Renal pelvis (tissue), 4 donors: ENCODE data around the gene DYNC2H1. TPM values are rescaled to one million over a fixed set of nuclear protein-coding genes. Genes with fewer than 3 reads are reported as not detected.

Experiments used
- DNase-seq: peaks from one replicate; pipeline ENCODE4 v3.0.0-alpha.2; 2013
- polyA plus RNA-seq, 3 donors: library from polyadenylated mRNA; unstranded; fragments of 120-200 nt; gene quantifications; one replicate each; pipeline ENCODE4 v1.2.1, GENCODE V29; 2013; ENCODE audit not compliant: insufficient read length in 3 of 3

Gene DYNC2H1
- polyA plus RNA-seq, 3 donors = 35.3 to 44.6 (median 44.6) TPM

GRCh38 chr11:103529181-103529684 is 420.0 kb downstream of the DYNC2H1 start:
- no peak for DNase-seq

Other genes starting within 250 kb of the DYNC2H1 start
- 1 to 10 TPM; 2.4 to 4.7 (median 4.3) TPM for gene MMP12, start 234.4 kb upstream of the DYNC2H1 start, polyA plus RNA-seq
- under 1 TPM in 1 of 3 donors, not detected in 2; 0.16 TPM for gene MMP13, start 153.7 kb upstream of the DYNC2H1 start, polyA plus RNA-seq
- gene DCUN1D5, start 17.3 kb upstream of the DYNC2H1 start, polyA plus RNA-seq = 10 to 100 TPM; 33.0 to 37.2 (median 35.1) TPM